Loucy (cell line): ENCODE results near the gene CST5.
"Not testable (repeated sequence)": the region's sequence is repeated elsewhere in the genome, so short reads cannot be mapped to it uniquely, and the experiment has no call there.

Experiments used
- CTCF ChIP-seq: fragments of 200-600 bp; sonication (generic); conservative IDR thresholded peaks from 2 replicates; pipeline ENCODE4 v1.5.1; 2014; ENCODE audit warnings: mild to moderate bottlenecking, antibody characterized with exemption, low read length
- EZH2phosphoT487 ChIP-seq: fragments of 200-600 bp; IDR thresholded peaks from 2 replicates; pipeline ENCODE4 v1.6.1; 2018; ENCODE audit warnings: antibody characterized with exemption, mild to moderate bottlenecking, moderate library complexity, borderline replicate concordance

GRCh38 chr20:23914469-23914868, 34.9 kb upstream of the CST5 start:
- not testable (repeated sequence) for TF ChIP-seq CTCF, EZH2phosphoT487
